Prostate gland (tissue), 2 donors: ENCODE results near the gene PPIB.

Source experiments
- POLR2A ChIP-seq: fragments of 450-650 bp; IDR thresholded peaks from one replicate; pipeline ENCODE4 v1.6.1; 2016; ENCODE audit warnings: antibody characterized with exemption, mild to moderate bottlenecking
- POLR2AphosphoS5 ChIP-seq: sonication (generic); formaldehyde crosslinking; IDR thresholded peaks from one replicate; pipeline ENCODE4 v1.6.1; 2017; ENCODE audit warnings: antibody characterized with exemption
- TF ChIP-seq, protein P1 (sequence below), 4 experiments: fragments of 200-600 bp in 2 of 4; fragments of 450-650 bp in 2 of 4; sonication (generic) in 2 of 4; IDR thresholded peaks; 1 replicate in 3 of 4; 2 replicates in 1 of 4; pipeline ENCODE4 v1.5.1; 2016 to 2019; ENCODE audit warnings: antibody characterized with exemption in 4 of 4, mild to moderate bottlenecking in 2 of 4, moderate library complexity in 2 of 4

DNA sequence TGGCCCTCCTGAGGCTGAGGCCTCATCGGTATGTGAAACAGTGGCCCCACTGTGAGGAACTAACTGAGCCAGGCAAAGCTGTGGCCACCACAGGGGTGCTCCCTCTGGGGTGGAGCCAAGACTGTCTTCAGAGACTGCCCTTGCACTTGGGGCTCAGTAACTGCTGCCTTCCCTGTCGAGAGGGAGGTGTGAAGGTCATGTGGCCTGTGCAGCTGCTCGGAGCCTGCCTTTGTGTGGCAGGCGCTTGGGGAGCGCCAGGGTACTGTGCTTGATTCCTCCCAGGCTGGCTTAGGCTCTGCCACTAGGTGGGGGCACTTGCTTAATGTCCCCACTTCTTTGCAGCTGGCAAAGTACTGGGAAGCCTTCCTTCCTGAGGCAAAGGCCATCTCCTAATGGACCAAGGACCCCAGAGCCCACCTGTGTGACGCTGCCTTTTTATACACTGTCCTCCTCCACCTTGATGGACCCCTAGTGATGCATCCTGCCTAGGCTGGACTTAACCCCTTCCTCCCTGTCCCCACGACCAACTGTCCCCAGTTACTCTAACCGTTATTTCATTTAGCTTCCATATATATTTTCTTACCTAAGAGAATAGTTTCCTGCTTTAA is 25.5 kb downstream of the PPIB start:
- no peak for TF ChIP-seq POLR2A
- TF ChIP-seq, protein P1, sequence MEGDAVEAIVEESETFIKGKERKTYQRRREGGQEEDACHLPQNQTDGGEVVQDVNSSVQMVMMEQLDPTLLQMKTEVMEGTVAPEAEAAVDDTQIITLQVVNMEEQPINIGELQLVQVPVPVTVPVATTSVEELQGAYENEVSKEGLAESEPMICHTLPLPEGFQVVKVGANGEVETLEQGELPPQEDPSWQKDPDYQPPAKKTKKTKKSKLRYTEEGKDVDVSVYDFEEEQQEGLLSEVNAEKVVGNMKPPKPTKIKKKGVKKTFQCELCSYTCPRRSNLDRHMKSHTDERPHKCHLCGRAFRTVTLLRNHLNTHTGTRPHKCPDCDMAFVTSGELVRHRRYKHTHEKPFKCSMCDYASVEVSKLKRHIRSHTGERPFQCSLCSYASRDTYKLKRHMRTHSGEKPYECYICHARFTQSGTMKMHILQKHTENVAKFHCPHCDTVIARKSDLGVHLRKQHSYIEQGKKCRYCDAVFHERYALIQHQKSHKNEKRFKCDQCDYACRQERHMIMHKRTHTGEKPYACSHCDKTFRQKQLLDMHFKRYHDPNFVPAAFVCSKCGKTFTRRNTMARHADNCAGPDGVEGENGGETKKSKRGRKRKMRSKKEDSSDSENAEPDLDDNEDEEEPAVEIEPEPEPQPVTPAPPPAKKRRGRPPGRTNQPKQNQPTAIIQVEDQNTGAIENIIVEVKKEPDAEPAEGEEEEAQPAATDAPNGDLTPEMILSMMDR (IDR thresholded peaks at IDR 0.05) = no peak
- TF ChIP-seq POLR2AphosphoS5 = no peak
